ENCODE results near the gene PGPEP1. TPM values are rescaled to one million over a fixed set of nuclear protein-coding genes. Genes with fewer than 3 reads are reported as not detected.

PGPEP1 gene
- polyA plus RNA-seq, 3 donors: 21.3 to 33.2 (median 32.1) TPM

GRCh38 chr19:18417250-18418028, 77.0 kb downstream of the PGPEP1 start:
- no peak for DNase-seq

GRCh38 chr19:18418029-18418482, 77.7 kb downstream of the PGPEP1 start:
- no peak for DNase-seq

- no peak for DNase-seq
These were observed 78.2 kb downstream of the PGPEP1 start for GRCh38 chr19:18418483-18419194.

- no peak for DNase-seq
These were observed 78.8 kb downstream of the PGPEP1 start, which contains the start of gene SSBP4 for GRCh38 chr19:18419195-18419698. Gene SSBP4, plus strand, starts transcription at chr19:18419398. Its CDS starts 251 bp downstream, at chr19:18419649.

Other genes starting within 250 kb of the PGPEP1 start
- 1 to 10 TPM; 5.7 to 8.3 (median 7.5) TPM for gene MAST3, start 242.8 kb upstream of the PGPEP1 start, polyA plus RNA-seq (ENCODE audit: insufficient read length in 3 of 3)
- gene PIK3R2, start 187.4 kb upstream of the PGPEP1 start, polyA plus RNA-seq (ENCODE audit: insufficient read length in 3 of 3): 10 to 100 TPM; 27.2 to 39.0 (median 28.4) TPM
- 10 to 100 TPM; 11.5 to 16.9 (median 12.6) TPM for gene IFI30, start 166.8 kb upstream of the PGPEP1 start, polyA plus RNA-seq (ENCODE audit: insufficient read length in 3 of 3)
- 10 to 100 TPM; 11.1 to 11.7 (median 11.1) TPM for gene MPV17L2, start 147.4 kb upstream of the PGPEP1 start, polyA plus RNA-seq (ENCODE audit: insufficient read length in 3 of 3)
- gene RAB3A, start 136.6 kb upstream of the PGPEP1 start, polyA plus RNA-seq (ENCODE audit: insufficient read length in 3 of 3): 1 to 10 TPM; 5.2 to 5.5 (median 5.2) TPM
- gene PDE4C, start 114.2 kb upstream of the PGPEP1 start, polyA plus RNA-seq (ENCODE audit: insufficient read length in 3 of 3): under 1 TPM; 0.77 to 0.82 (median 0.78) TPM
- gene IQCN, start 66.1 kb upstream of the PGPEP1 start, polyA plus RNA-seq (ENCODE audit: insufficient read length in 3 of 3): 10 to 100 TPM in 2 of 3 donors, 1 to 10 TPM in 1; 6.5 to 13.0 (median 12.5) TPM
- 100 to 1,000 TPM in 1 of 3 donors, 10 to 100 TPM in 2; 65.8 to 114 (median 73.7) TPM for gene JUND, start 59.0 kb upstream of the PGPEP1 start, polyA plus RNA-seq (ENCODE audit: insufficient read length in 3 of 3)
- 100 to 1,000 TPM; 102 to 129 (median 114) TPM for gene LSM4, start 17.5 kb upstream of the PGPEP1 start, polyA plus RNA-seq (ENCODE audit: insufficient read length in 3 of 3)
- 1 to 10 TPM; 4.5 to 6.9 (median 6.0) TPM for gene GDF15, start 45.6 kb downstream of the PGPEP1 start, polyA plus RNA-seq (ENCODE audit: insufficient read length in 3 of 3)
- 1 to 10 TPM in 1 of 3 donors, under 1 TPM in 2; 0.87 to 1.2 (median 0.98) TPM for gene LRRC25, start 57.0 kb downstream of the PGPEP1 start, polyA plus RNA-seq (ENCODE audit: insufficient read length in 3 of 3)
- gene SSBP4, start 78.8 kb downstream of the PGPEP1 start, polyA plus RNA-seq (ENCODE audit: insufficient read length in 3 of 3): 100 to 1,000 TPM in 2 of 3 donors, 10 to 100 TPM in 1; 99.9 to 117 (median 117) TPM
- gene ISYNA1, start 97.5 kb downstream of the PGPEP1 start, polyA plus RNA-seq (ENCODE audit: insufficient read length in 3 of 3): 100 to 1,000 TPM; 115 to 147 (median 133) TPM
- 10 to 100 TPM in 2 of 3 donors, 1 to 10 TPM in 1; 9.9 to 12.2 (median 12.0) TPM for gene ELL, start 181.5 kb downstream of the PGPEP1 start, polyA plus RNA-seq (ENCODE audit: insufficient read length in 3 of 3)
- gene FKBP8, start 203.0 kb downstream of the PGPEP1 start, polyA plus RNA-seq (ENCODE audit: insufficient read length in 3 of 3): 100 to 1,000 TPM; 178 to 222 (median 219) TPM
- gene KXD1, start 217.3 kb downstream of the PGPEP1 start, polyA plus RNA-seq (ENCODE audit: insufficient read length in 3 of 3): 10 to 100 TPM; 60.8 to 70.3 (median 67.5) TPM
- gene UBA52, start 231.3 kb downstream of the PGPEP1 start, polyA plus RNA-seq (ENCODE audit: insufficient read length in 3 of 3): 100 to 1,000 TPM; 738 to 924 (median 787) TPM
- 10 to 100 TPM; 33.3 to 51.5 (median 41.9) TPM for gene REX1BD, start 248.2 kb downstream of the PGPEP1 start, polyA plus RNA-seq (ENCODE audit: insufficient read length in 3 of 3)